Transverse colon (tissue), 3 donors: ENCODE results near the gene SOBP.

Experiments used
- CTCF ChIP-seq, 5 experiments: fragments of 200-600 bp in 3 of 5; fragments of 450-650 bp in 2 of 5; sonication (generic) in 3 of 5; IDR thresholded peaks; 1 replicate in 2 of 5; 2 replicates in 3 of 5; pipeline ENCODE4 v1.5.1; 2016 to 2017; ENCODE audit warnings: antibody characterized with exemption in 5 of 5, inconsistent platforms in 3 of 5, mild to moderate bottlenecking in 2 of 5, moderate library complexity in 1 of 5
- POLR2A ChIP-seq: fragments of 450-650 bp; IDR thresholded peaks from one replicate; pipeline ENCODE4 v1.6.1; 2016; ENCODE audit warnings: antibody characterized with exemption, mild to moderate bottlenecking, moderate library complexity

- TF ChIP-seq CTCF (IDR thresholded peaks at IDR 0.05), result no peak
- no peak for TF ChIP-seq POLR2A
Measured at GRCh38 chr6:107534571-107535141, 44.7 kb downstream of the SOBP start.
